Endometrium (tissue), 2 donors: ENCODE measurements around the gene AQP12A.
"Not testable (repeated sequence)": the region's sequence is repeated elsewhere in the genome, so short reads cannot be mapped to it uniquely, and the experiment has no call there.

Source experiments
- FAIRE-seq: peaks from 2 replicates; lab custom pipeline; 2012; peaks lifted over from hg19 to GRCh38; lab: Jason Lieb, UNC
- donor health status: control.
- donor health status: control.

The AQP12A gene

DNA sequence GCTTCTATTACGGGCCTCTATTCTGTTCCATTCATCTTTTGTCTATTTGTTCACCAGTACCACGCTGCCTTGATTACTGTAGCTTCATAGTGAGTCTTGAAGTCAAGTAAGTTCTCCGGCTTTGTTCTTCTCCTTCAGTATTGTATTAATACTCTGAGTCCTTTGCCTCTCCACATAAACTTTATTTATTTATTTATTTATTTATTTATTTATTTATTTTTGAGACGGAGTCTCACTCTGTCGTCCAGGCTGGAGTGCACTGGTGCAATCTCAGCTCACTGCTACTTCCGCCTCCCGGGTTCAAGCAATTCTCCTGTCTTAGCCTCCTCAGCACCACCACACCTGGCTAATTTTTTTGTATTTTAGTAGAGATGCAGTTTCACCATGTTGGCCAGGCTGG, 31.8 kb upstream of the AQP12A start:
- FAIRE-seq: not testable (repeated sequence)

DNA sequence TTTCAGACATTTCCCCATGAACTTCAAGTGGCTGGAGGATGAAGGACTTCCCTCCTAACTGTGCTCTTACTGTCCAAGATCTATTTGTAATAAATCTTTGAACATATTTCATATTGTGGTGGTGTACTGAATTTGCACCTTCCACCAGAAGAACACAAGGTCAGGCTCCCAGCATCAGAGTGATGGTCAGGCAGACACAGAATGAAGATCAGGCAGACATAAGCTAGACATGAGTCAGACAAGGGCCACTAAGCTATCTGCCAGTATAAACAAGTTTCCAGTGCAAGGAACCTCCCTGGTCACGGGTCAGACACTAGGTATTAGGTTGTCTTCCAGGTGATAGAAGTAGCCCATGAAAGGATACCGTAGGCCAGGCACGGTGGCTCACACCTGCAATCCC, 29.0 kb upstream of the AQP12A start:
- FAIRE-seq: no peak

DNA sequence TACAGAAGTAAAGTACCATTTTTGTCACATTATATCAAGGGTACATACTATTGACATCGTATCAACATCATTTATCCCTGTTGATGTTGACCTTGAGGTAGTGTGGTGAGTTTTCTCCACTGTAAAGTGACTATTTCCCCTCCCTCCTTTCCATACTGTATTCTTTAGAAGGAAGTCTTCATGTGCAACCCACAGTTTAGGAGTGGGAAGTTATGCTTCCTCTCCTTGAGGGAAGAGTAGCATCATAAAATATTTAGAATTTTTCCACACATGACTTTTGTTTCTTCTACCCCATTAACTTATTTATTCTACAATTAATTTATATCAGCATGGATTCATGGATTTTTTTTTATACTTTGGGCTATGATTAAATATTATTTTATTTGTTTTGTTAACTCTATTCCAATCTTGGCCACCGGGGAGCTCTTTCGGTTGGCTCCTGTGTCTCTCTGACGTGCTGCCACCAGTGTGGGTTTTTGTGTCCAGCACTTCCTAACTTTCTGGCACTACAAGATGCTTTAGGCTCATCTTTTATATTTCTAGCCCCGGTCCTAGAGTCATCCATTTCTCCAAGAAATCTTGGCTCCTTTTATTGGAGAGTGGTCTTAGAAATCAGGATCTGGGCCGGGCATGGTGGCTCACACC, 28.0 kb upstream of the AQP12A start:
- FAIRE-seq: no peak

DNA sequence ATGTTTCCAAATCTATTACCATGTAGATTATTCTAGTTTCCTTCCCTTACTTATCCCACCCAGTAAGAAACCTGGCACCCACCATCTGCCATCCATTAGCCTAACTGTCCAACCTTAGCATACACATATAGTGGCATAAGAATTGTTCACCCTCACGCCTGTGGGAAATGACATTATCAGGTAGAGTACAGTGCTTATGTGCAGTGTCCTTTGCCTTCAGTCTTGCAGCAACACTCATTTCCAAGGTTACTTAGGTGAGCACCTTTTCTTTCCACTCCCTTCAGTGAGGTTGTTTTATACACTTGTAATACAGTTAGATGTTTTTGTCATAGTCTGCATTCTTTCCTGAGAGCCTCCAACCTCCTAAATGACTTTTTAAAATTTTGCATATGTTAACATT, 27.0 kb upstream of the AQP12A start:
- no peak for FAIRE-seq

DNA sequence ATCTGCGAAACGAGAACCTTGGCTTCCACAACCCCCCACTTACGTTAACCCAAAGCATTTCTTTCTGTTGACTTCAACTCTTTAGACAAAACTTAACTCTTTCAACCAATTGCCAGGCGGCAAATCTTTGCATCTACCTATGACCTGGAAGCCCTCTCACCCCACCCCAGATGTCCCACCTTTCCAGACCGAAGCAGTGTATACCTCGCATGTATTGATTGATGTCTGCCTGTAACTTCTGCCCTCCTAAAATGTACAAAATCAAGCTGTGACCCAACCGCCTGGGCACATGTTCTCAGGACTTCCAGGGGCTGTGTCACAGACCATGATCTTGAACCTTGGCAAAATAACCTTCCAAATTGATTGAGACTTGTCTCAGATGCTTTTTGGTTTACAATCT, 21.3 kb upstream of the AQP12A start:
- no peak for FAIRE-seq

DNA sequence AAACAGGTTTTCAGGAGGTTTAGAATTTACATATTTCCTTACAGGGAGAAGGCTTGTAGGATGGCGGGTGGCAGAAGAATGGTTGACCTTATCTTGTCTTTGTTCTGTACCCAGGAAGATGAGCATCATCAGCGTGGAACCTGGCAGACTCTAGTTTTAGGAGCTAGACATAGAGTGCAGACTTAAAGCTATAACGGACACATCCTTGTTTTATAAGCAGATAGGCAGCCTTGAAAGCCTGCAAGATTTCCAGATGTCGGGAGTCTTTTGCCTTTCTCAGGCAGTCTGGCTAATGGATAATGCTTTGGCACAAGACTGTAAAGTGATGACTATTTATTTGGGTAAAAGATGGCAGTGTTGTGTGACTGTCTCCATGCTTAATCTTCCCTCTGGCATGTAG, 20.7 kb upstream of the AQP12A start:
- no peak for FAIRE-seq

DNA sequence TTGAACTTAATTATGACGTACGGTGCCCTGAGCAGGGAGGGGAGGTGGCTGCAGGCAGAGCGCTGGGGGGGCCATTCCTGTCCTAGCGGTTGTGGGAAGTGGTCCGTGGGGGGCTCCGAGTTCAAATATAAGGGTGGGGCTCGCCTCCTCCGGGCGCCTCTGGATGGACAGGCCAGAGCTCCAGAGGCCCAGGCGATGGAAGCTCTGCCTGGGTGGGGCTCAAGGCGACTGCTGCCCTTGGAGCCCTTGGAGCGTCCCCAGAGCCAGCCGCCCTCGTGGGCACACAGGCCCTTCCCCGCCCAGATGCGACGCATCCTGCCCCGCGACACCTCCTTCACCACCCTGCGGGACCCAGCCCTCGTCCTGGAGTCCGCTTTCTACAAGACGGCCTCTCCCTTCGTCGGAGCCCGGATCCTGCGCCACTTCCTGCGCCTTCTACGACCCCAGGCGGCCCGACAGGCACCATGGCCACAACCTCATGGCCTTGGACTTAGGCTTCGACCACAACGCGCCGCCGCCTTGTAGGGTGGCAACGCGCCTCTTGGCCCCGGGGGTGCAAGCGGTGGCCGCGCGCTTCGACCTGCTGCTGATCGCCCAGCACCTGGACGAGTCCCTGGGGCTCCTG, 19.5 kb upstream of the AQP12A start:
- FAIRE-seq: no peak

DNA sequence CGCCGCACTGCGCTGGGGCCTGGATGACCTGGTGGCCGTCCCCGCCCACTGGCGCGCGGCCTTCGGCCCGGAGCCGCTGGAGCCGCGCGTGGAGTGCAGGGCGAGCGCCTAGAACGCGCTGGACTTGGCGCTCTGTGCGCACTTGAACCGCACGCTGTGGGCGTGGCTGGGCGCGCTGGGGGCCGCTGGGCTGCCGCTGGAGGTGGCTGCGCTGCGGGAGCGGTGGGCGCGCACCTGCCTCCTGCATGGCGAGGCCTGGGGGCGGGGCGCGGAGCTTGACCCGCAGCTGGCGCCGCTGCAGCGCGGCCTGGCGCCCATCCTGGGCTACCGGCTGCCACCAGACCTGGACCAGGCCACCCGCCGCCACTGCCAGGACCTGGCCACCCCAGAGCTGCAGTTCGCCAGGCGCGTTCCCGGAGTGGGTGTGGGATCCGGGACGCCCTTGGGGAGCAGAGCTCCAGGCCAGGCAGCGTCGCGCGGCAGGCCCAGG, 18.9 kb upstream of the AQP12A start:
- no peak for FAIRE-seq

DNA sequence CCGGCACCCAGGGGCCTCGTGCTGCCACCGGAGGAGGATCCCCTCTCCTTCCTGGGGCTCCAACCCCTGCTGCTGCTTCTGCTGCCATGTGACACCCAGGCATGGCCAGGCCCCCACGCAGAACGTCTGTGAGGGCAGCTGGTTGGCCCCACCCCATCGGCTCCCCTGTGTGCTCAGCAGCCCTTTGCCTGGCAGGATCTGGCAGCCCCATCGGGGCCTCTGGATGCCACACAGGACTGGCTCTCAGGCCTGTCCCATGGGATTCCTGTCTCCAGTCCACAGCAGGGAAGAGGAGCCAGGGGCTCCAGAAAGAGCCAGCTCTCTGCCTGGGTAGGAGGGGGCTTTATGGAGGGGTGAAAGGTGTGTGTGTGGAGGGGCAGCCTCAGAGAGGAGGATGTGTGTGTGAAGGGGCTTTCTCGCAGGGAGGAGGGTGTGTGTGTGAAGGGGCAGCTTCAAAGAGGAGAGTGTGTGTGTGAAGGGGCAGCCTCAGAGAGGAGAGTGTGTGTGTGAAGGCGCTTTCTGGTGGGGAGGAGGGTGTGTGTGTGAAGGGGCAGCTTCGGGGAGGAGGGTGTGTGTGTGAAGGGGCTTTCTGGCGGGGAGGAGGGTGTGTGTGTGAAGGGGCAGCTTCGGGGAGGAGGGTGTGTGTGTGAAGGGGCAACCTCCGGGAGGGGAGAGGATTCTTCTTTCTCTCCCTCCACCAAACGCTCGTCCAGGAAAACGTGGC, 17.0 kb upstream of the AQP12A start:
- not testable (repeated sequence) for FAIRE-seq

DNA sequence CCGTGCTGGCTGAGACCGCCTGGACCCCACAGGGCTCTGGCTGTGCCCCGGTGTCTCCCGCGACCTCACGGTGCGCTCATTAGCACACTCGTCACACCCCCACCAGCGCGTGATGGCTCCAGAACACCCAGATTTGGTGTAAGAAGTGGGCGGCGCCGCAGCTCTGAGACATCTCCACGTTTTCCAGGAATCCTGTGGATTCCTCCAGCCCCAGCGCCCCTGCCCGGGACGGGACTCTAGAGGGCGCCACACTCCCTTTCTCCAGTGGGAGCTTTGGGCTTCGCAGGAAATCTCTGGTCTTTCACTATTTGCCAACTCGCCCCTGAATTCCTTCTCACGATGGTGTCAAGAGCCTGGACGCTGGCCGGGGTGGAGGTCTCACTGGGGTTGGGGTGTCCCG, 16.3 kb upstream of the AQP12A start:
- FAIRE-seq: not testable (repeated sequence)

DNA sequence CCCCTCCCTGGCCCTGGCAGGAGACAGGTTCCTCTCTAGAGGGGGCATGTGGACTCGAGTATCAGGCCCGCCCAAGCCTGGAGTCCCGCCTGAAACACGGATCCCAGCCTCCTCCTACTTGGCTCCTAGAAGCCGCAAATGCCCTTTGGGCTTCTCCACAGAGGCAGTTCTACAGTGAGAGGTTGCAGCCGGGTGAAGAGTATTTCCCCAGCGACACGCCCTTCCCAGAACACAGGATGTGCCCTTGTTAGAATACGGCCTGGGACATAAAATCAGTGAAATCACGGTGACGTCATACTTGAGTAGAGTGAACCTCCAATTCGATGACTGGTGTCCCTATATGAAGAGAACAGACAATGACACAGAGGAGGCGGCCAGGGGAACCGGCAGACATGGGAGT, 13.6 kb upstream of the AQP12A start:
- not testable (repeated sequence) for FAIRE-seq

DNA sequence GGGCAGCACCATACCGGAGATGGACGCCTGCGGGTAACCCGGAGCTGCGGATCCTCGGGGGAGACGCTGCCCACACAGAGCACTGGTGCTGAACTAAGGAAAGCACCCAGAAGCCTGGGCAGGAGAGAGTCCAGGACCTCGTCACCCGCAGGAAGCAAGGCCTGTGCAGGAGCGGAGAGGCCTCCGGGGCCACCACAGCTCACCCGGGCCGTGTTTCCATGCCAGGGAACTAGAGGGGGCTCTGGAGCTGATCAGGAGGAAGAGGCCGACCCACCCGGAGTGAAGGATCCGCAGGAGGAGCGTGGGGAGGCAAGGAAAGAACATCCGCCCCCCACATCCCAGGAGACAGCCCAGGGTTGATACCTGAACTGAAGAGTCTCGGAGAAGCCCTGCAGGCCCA, 12.8 kb upstream of the AQP12A start:
- not testable (repeated sequence) for FAIRE-seq

DNA sequence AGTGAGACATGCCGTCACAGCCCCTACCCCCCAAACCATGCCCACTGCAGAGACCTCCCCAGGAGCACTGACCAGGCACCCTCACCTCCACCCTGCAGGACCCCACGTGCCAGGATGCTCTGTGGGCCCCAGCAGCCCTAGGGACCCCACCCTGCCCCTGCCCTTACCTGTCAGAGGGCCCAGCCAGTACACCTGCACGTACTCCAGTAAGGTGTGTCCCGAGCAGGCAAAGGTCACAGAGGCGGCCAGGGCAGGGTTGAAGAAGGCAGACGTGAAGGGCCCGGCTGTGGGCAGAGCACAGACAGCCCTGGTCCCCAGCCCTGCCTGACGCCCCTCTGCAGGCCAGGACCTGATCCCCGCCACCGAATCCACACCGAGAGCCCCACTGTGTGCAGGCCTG, 11.5 kb upstream of the AQP12A start:
- FAIRE-seq: not testable (repeated sequence)

DNA sequence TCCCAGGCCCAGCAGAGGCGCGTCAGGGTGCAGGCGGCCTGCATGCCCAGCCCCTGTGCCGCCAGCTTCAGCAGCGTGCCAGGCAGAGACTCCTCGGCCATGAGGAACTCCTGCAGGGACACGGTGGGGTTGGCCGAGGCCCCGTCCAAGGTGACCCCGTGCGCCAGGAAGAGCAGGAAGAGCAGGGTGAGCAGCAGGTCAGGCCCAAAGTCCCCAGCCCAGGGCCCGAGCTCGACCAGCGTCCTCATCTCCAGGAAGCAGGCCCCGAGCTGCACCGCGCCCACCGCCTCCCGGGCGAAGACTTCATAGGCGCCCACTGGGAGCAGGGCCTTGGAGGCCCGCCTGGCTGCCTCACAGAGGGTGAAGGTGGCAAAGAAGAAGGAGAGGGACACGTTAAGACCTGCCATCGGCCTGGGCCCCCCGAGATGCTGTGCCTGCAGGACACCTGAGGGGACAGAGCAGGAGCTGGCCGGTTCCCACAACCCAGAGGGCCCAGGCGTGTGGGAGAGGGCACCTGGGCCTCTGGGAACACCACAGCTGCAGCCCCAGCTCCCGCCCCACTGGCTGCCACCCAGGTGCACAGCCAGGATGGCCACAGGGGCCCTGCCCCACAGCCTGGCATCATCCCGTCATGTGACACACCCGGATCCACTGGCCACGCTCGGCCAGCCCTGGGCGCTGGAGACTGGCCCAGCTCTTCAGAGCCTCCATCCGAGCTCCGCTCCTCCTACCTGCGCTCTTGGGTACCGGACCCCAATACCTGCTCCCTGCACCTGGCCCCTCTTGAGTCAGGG, 9.0 kb upstream of the AQP12A start, which contains the start of gene AQP12B:
TSS of gene AQP12B (minus strand) at position 455 of the 794 bp plus-strand sequence. CDS start at position 407, 48 bp downstream.
- FAIRE-seq: not testable (repeated sequence)

DNA sequence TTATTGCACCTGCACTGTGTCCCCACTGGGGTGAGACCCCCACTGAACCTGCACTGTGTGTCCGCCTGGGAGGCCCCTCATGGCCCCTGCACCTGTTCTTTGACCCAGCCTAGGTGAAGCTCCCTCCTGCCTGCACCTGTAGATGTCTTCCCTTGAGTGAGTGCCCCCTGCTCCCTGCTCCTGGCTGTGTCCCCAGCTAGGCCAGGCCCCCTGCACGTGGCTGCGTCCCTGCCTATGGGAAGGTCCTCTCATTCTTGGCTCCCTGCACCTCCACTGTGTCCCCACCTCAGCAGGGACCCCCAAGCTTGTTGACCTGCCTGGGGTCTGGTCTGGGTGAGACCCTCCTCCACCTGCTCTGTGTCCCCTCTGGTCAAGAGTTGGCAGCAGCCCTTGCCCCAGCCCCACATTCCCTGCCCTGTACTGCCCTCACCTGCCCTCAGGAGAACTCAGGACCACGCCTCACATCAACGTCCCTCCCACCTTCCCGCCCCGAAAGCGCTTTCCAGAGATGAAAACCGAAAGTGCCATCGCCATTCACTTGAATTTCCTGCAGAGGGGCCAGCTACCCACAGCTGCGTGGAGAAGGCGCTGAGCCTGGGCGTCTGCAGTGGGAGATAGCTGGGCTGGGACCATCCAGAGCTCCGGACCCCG, 8.2 kb upstream of the AQP12A start:
- not testable (repeated sequence) for FAIRE-seq

DNA sequence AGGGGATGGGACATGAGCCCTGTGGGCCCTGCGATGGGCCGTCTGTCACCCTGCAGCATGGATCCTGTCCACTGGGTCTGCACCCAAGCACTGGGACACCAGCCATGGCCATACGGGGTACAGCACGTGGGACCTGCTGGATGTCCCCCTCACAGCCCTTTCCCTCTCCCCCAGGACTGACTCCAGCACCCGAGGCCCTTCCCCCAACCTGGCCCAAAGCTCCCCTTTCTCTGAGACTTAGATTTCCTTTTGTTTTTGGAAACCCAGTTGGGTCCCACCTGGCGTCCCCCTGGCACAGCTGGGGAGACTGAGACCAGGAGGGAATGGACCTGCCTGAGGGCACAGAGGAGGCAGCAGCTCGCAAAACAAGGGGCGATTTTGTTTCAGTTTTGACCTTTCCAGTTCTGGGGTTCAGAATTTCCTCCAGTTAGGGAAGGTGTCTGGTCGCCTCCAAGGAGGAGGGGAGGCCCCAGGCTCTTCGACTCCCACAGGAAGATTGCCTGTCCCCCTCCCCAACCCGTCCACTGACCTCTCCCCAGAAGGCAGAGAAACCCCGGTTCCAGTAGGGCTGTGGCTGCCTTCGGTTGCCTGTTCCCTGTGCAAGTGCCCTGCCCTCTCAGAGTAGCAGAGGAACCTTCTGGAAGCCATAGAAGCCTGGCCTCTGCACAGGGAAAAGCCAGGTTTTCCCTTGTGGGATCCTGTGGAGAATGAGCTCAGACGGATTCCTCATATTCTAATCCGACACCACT, 7.5 kb upstream of the AQP12A start:
- FAIRE-seq: not testable (repeated sequence)

DNA sequence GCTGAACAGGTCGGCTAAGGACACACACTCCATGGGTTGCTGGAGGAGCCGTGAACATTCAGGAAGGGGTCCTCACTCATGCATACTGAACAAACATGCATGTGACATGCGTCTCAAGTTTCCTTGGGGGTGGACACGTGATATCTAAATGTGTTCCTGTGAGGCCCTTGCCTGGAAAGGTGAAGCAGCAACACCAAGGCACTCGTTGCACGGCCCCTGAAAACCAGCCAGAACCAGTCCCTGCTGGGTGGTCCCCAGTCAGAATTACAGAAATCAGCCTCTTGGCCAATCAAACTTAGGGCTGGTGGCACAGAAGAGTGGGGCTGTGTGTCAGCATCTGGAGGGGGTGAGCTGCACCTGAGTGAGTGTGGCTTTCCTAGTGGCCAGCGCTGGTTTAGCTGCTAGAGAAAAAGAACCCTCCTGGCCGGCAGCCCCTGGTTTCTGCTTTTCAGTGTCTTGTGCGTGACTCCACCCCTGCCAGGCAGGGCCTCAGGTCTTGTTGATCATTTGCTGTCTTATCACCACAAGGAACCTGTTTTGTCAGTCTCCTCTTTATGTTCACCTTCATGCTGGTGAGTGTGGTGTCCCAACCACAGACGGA, 5.8 kb upstream of the AQP12A start:
- FAIRE-seq: no peak

DNA sequence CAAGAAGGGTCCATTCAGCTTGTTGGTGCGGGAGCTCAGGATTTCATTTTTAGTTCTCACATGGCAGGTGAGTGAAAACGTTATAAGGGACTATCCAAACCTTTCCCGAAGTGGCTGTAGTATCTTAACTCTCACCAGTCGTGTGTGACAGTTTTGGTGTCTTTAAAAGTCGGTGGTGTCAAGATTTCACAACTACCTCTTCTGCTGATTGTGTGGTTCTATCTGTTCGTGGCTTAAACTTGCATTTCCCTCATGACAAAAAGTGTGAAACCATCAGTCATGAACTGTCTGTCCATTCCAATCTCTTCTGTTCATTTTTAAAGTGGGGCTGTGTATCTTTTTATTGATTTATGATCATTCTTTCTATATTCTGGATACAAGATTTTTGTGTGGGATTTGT, 5.2 kb upstream of the AQP12A start:
- FAIRE-seq: no peak

DNA sequence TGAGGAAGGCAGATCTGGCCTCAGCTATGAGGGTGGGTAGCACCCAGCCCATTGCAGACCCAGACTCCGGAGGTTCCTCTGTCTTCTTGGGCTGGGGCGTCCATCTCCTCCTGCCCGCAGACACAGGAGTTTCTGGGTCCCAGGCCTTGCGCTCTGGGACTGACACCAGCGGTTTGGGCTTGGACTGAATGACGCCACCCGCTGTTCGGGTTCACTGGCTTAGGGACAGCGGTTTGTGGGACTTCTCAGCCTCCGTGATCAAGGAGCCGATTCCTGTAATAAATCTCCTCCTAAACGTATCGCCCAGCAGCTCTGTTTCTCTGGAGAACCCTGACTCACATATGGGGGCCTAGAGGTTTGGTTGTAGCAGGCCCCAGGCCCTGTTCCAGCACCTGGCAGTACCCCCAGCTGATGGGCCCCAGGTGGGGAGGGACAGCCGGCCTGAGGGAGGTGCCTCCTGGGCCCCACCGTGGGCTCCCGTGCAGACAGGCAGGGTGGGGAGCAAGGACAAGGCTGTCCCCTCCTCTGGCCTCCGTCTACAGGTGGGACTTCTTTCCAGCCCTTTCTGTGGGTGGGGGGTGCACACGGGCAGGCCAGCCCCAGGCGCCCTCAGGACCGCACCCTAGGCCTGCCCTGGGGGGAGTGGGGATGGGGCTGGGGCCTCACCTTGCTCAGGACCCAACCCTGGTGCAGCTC, 4.5 kb upstream of the AQP12A start:
- no peak for FAIRE-seq
